K562 (cell line): ENCODE data around the gene H2BK1. TPM values are rescaled to one million over a fixed set of nuclear protein-coding genes. Genes with fewer than 3 reads are reported as not detected.

ENCODE experiments used
- CHD4 ChIP-seq: fragments of 200-600 bp; sonication (generic); IDR thresholded peaks from 3 replicates; pipeline ENCODE4 v1.6.1; 2012; ENCODE audit warnings: low read depth, mild to moderate bottlenecking, mixed read lengths, low read length, inconsistent platforms; ENCODE audit not compliant: insufficient read depth, insufficient replicate concordance, poor library complexity, severe bottlenecking
- KLF16 ChIP-seq: IDR thresholded peaks from 2 replicates; pipeline ENCODE4 v1.6.1; 2016; ENCODE audit warnings: antibody characterized with exemption
- MYC ChIP-seq, 2 experiments: fragments of 250-450 bp in 1 of 2; sonication (Bioruptor Pico) in 1 of 2; IDR thresholded peaks; 2 replicates each; pipeline versions ENCODE4 v1.5.1 to v1.6.1; 2012 to 2021; ENCODE audit warnings: low read depth in 2 of 2, borderline replicate concordance in 1 of 2, improper control_type of control experiment in 1 of 2, low read length in 1 of 2, mild to moderate bottlenecking in 1 of 2, moderate library complexity in 1 of 2
- NR2C1 ChIP-seq, 2 experiments: fragments of 450-650 bp; IDR thresholded peaks; 2 replicates each; pipeline ENCODE4 v1.6.1; 2017; ENCODE audit warnings: mild to moderate bottlenecking in 2 of 2, antibody characterized with exemption in 1 of 2, inconsistent platforms in 1 of 2, missing compliant biosample characterization in 1 of 2, missing genetic modification characterization in 1 of 2
- NR2F6 ChIP-seq: fragments of 450-650 bp; formaldehyde crosslinking; IDR thresholded peaks from 2 replicates; pipeline ENCODE4 v1.4.0; 2020; ENCODE audit warnings: mild to moderate bottlenecking
- NR4A1 ChIP-seq, 2 experiments: fragments of 250-450 bp in 1 of 2; fragments of 450-650 bp in 1 of 2; sonication (Bioruptor Pico) in 1 of 2; IDR thresholded peaks; 2 replicates each; pipeline versions ENCODE4 v1.4.0 to v1.6.1; 2016 to 2020; ENCODE audit warnings: mild to moderate bottlenecking in 2 of 2, missing compliant biosample characterization in 1 of 2, missing genetic modification characterization in 1 of 2, moderate library complexity in 1 of 2
- RAD51 ChIP-seq: fragments of 450-650 bp; IDR thresholded peaks from 2 replicates; pipeline ENCODE4 v1.7.1; 2016; ENCODE audit warnings: low read depth, mild to moderate bottlenecking, borderline replicate concordance
- SAFB ChIP-seq: fragments of 200-400 bp; formaldehyde crosslinking; IDR thresholded peaks from 2 replicates; pipeline ENCODE4 v1.6.1; 2017; ENCODE audit warnings: low read depth, low read length, borderline replicate concordance
- ZC3H4 ChIP-seq: sonication (generic); formaldehyde crosslinking; IDR thresholded peaks from 2 replicates; pipeline ENCODE4 v1.9.0; 2021; ENCODE audit warnings: missing genetic modification reagents, borderline replicate concordance
- ZNF140 ChIP-seq: fragments of 250-450 bp; sonication (Bioruptor Pico); IDR thresholded peaks from 2 replicates; pipeline ENCODE4 v1.8.0; 2021; ENCODE audit warnings: moderate library complexity, mild to moderate bottlenecking, inconsistent platforms
- ZNF24 ChIP-seq: fragments of 450-650 bp; IDR thresholded peaks from 2 replicates; pipeline ENCODE4 v1.6.1; 2016
- polyA plus RNA-seq, 8 experiments: library from polyadenylated mRNA; depleted of rRNA in 4 of 8; stranded (reverse) in 5 of 8; unstranded in 3 of 8; fragments of >200 nt; fragmentation: Nextera tagmentation in 2 of 8; fragmentation: Illumina TruSeq in 1 of 8; extraction: Ambion mirVana in 2 of 8; extraction: Trizol in 1 of 8; gene quantifications; 2 replicates each; pipeline versions ENCODE4 v1.2.1 to v1.2.3, GENCODE V29; 2011 to 2014; ENCODE audit warnings: inconsistent platforms in 1 of 8, missing spikeins in 1 of 8
- total RNA-seq, 7 experiments: library from RNA; depleted of rRNA in 6 of 7; stranded (reverse); fragments of >200 nt in 6 of 7; fragmentation: Illumina TruSeq in 2 of 7; extraction: Trizol in 2 of 7; gene quantifications; 2 replicates each; pipeline versions ENCODE4 v1.2.1 to v1.2.3, GENCODE V29; 2011 to 2021; ENCODE audit warnings: low replicate concordance in 1 of 7
- TF ChIP-seq, protein P1 (sequence below): fragments of 450-650 bp; IDR thresholded peaks from 2 replicates; pipeline ENCODE4 v1.6.1; 2016; ENCODE audit warnings: mild to moderate bottlenecking, moderate library complexity
- TF ChIP-seq, protein P2 (sequence below): fragments of 450-650 bp; IDR thresholded peaks from 2 replicates; pipeline ENCODE4 v1.6.1; 2014; ENCODE audit warnings: low read depth, mild to moderate bottlenecking, moderate library complexity, borderline replicate concordance

Gene H2BK1
- total and polyA plus RNA-seq, 9 of the 15 experiments (the other 6 are each of a cell fraction or from before 2014, with no cell fraction given) = not detected

DNA sequence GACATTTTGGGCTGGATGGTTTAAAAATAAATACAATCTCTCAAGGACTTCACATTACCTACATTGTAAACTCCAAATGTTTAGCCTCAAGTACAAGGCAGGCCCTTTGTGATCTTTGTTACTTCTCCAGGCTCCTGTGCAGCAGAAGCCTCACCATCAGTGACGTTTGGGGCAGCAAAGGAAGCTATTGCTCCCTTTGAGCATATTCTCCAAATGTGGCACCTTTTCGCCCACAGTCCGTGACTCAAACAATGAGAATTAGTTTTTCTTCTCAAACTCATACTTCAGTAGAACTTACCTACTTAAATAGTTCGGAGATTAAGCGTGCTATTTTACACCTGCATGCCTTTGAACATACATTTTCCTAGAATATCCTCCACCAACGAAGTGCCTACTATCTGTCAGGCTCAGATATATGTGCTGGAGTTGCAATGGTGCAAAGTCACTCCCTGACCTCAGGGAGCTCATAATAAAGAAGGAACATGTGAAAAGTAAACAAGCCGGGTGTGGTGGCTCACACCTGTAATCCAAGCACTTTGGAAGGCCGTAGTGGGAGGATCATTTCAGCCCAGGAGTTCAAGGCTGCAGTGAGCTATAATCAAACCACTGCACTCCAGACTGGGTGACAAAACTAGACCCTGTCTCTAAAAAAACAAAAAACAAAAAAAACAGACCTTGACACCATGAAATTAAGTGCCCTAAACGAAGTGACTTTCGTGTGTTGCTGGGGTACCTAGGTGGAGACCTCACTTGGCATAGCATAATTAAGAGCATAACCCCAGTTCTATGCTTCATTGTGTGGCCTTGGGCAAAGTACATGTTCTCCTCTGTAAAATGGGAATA is 18.0 kb upstream of the H2BK1 start (continued):
- no peak for TF ChIP-seq ZNF24
- no peak for TF ChIP-seq CHD4
- TF ChIP-seq NR4A1 (CRISPR knock-in tag; IDR thresholded peaks at IDR 0.05) = no peak
- no peak for TF ChIP-seq NR4A1 (tag; IDR thresholded peaks at IDR 0.05)
- no peak for TF ChIP-seq KLF16
- TF ChIP-seq RAD51 = 0 out of 2 replicates have a peak, but pooled peaks have one; percentile 7
- no peak for TF ChIP-seq ZNF140
- TF ChIP-seq, protein P1, sequence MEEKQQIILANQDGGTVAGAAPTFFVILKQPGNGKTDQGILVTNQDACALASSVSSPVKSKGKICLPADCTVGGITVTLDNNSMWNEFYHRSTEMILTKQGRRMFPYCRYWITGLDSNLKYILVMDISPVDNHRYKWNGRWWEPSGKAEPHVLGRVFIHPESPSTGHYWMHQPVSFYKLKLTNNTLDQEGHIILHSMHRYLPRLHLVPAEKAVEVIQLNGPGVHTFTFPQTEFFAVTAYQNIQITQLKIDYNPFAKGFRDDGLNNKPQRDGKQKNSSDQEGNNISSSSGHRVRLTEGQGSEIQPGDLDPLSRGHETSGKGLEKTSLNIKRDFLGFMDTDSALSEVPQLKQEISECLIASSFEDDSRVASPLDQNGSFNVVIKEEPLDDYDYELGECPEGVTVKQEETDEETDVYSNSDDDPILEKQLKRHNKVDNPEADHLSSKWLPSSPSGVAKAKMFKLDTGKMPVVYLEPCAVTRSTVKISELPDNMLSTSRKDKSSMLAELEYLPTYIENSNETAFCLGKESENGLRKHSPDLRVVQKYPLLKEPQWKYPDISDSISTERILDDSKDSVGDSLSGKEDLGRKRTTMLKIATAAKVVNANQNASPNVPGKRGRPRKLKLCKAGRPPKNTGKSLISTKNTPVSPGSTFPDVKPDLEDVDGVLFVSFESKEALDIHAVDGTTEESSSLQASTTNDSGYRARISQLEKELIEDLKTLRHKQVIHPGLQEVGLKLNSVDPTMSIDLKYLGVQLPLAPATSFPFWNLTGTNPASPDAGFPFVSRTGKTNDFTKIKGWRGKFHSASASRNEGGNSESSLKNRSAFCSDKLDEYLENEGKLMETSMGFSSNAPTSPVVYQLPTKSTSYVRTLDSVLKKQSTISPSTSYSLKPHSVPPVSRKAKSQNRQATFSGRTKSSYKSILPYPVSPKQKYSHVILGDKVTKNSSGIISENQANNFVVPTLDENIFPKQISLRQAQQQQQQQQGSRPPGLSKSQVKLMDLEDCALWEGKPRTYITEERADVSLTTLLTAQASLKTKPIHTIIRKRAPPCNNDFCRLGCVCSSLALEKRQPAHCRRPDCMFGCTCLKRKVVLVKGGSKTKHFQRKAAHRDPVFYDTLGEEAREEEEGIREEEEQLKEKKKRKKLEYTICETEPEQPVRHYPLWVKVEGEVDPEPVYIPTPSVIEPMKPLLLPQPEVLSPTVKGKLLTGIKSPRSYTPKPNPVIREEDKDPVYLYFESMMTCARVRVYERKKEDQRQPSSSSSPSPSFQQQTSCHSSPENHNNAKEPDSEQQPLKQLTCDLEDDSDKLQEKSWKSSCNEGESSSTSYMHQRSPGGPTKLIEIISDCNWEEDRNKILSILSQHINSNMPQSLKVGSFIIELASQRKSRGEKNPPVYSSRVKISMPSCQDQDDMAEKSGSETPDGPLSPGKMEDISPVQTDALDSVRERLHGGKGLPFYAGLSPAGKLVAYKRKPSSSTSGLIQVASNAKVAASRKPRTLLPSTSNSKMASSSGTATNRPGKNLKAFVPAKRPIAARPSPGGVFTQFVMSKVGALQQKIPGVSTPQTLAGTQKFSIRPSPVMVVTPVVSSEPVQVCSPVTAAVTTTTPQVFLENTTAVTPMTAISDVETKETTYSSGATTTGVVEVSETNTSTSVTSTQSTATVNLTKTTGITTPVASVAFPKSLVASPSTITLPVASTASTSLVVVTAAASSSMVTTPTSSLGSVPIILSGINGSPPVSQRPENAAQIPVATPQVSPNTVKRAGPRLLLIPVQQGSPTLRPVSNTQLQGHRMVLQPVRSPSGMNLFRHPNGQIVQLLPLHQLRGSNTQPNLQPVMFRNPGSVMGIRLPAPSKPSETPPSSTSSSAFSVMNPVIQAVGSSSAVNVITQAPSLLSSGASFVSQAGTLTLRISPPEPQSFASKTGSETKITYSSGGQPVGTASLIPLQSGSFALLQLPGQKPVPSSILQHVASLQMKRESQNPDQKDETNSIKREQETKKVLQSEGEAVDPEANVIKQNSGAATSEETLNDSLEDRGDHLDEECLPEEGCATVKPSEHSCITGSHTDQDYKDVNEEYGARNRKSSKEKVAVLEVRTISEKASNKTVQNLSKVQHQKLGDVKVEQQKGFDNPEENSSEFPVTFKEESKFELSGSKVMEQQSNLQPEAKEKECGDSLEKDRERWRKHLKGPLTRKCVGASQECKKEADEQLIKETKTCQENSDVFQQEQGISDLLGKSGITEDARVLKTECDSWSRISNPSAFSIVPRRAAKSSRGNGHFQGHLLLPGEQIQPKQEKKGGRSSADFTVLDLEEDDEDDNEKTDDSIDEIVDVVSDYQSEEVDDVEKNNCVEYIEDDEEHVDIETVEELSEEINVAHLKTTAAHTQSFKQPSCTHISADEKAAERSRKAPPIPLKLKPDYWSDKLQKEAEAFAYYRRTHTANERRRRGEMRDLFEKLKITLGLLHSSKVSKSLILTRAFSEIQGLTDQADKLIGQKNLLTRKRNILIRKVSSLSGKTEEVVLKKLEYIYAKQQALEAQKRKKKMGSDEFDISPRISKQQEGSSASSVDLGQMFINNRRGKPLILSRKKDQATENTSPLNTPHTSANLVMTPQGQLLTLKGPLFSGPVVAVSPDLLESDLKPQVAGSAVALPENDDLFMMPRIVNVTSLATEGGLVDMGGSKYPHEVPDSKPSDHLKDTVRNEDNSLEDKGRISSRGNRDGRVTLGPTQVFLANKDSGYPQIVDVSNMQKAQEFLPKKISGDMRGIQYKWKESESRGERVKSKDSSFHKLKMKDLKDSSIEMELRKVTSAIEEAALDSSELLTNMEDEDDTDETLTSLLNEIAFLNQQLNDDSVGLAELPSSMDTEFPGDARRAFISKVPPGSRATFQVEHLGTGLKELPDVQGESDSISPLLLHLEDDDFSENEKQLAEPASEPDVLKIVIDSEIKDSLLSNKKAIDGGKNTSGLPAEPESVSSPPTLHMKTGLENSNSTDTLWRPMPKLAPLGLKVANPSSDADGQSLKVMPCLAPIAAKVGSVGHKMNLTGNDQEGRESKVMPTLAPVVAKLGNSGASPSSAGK = no peak
- no peak for TF ChIP-seq SAFB
- TF ChIP-seq NR2C1 (IDR thresholded peaks at IDR 0.05) = no peak
- TF ChIP-seq NR2C1 (tag; IDR thresholded peaks at IDR 0.05) = no peak
- TF ChIP-seq, protein P2, sequence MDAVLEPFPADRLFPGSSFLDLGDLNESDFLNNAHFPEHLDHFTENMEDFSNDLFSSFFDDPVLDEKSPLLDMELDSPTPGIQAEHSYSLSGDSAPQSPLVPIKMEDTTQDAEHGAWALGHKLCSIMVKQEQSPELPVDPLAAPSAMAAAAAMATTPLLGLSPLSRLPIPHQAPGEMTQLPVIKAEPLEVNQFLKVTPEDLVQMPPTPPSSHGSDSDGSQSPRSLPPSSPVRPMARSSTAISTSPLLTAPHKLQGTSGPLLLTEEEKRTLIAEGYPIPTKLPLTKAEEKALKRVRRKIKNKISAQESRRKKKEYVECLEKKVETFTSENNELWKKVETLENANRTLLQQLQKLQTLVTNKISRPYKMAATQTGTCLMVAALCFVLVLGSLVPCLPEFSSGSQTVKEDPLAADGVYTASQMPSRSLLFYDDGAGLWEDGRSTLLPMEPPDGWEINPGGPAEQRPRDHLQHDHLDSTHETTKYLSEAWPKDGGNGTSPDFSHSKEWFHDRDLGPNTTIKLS = no peak
- no peak for TF ChIP-seq NR2F6 (CRISPR knock-in tag)
- no peak for TF ChIP-seq ZC3H4 (CRISPR knock-in tag)
- 0 out of 2 replicates have a peak, but pooled peaks have one; percentile 23 for TF ChIP-seq MYC (IDR thresholded peaks at IDR 0.05; ENCODE audit: low read depth, low read length)
- TF ChIP-seq MYC (CRISPR knock-in tag; IDR thresholded peaks at IDR 0.05; ENCODE audit: borderline replicate concordance, low read depth) = no peak
